Central memory CD8-positive, alpha-beta T cell (primary cell): Measurements from ENCODE around the gene HOXB7.
A peak's percentile ranks its signal among the peaks of the same experiment; 100 is the strongest.

Source experiments
- ATAC-seq: fragments of 150-1000 bp; cut with Tn5 transposase; replicated peaks from 2 replicates; pipeline ENCODE4 v1.10.0; 2022; ENCODE audit warnings: mild to moderate bottlenecking, moderate FRiP score, moderate number of reproducible peaks; ENCODE audit not compliant: poor library complexity, severe bottlenecking; ENCODE audit errors: extremely low read depth
- DNase-seq, 2 donors: peaks; one replicate each; pipeline ENCODE4 v3.0.0; 2021; ENCODE audit warnings: low spot score in 2 of 2
- H3K27ac Mint-ChIP-seq: one replicate; pipeline ENCODE4 v1.8.0; 2022; ENCODE audit warnings: low read depth, mild to moderate bottlenecking, moderate library complexity, mixed read lengths
- H3K27me3 Mint-ChIP-seq: one replicate; pipeline ENCODE4 v1.8.0; 2022; ENCODE audit warnings: mixed read lengths
- H3K36me3 Mint-ChIP-seq: one replicate; pipeline ENCODE4 v1.8.0; 2022; ENCODE audit warnings: mild to moderate bottlenecking, moderate library complexity, mixed read lengths; ENCODE audit not compliant: insufficient read depth
- H3K4me1 Mint-ChIP-seq: one replicate; pipeline ENCODE4 v1.8.0; 2022; ENCODE audit warnings: mixed read lengths
- H3K4me3 Mint-ChIP-seq: one replicate; pipeline ENCODE4 v1.8.0; 2022; ENCODE audit warnings: mild to moderate bottlenecking, moderate library complexity, mixed read lengths
- H3K9me3 Mint-ChIP-seq: one replicate; pipeline ENCODE4 v1.8.0; 2022; ENCODE audit warnings: mixed read lengths

The HOXB7 gene

DNA sequence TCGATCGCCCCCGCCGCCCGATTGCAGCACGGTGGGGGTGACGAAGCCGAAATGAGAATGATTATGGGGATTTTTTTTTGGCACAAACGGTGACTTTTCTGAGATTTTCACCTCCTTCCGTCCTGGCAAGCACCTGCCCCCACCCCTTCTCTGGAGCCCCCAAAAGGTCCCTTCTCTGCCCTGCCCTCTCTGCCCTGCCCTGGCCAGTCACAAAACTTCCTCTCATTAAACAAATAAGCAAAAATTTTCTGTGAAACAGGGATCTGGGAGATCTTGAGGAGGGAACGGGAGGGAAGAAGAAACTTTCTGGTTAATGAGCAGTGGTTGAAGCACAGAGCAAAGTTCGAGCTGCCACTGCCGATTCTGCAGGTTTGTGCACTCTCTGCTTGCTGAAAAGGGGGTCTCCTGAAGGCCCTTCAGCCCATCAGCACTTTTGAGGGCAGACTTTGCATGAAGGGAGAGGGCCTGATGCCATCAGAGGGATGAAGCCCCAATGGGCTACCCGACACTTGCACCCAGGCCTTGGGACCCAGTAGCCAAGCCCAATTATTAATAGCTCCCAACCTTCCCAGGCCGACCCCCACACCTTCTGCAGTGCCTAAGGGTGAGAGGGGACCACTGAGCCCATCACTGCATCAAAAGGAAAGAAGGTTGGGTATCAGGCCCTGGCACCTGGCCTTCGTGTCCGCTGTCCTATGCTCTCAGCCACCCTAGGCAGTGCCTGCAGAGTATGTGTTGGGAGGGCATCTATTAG, 5.3 kb upstream of the HOXB7 start:
- Mint-ChIP-seq H3K27ac (peak overlapping the region; percentile 3), H3K9me3 (no peaks in the 10 kb centered on the region), H3K36me3 (peaks cover 32% of the 10 kb centered on the region), H3K4me1 (peaks cover 59% of the 10 kb centered on the region), H3K27me3 (peaks cover 100% of the 10 kb centered on the region), H3K4me3 (no peak overlapping the region)
- no peak for DNase-seq
- ATAC-seq, result no peak

DNA sequence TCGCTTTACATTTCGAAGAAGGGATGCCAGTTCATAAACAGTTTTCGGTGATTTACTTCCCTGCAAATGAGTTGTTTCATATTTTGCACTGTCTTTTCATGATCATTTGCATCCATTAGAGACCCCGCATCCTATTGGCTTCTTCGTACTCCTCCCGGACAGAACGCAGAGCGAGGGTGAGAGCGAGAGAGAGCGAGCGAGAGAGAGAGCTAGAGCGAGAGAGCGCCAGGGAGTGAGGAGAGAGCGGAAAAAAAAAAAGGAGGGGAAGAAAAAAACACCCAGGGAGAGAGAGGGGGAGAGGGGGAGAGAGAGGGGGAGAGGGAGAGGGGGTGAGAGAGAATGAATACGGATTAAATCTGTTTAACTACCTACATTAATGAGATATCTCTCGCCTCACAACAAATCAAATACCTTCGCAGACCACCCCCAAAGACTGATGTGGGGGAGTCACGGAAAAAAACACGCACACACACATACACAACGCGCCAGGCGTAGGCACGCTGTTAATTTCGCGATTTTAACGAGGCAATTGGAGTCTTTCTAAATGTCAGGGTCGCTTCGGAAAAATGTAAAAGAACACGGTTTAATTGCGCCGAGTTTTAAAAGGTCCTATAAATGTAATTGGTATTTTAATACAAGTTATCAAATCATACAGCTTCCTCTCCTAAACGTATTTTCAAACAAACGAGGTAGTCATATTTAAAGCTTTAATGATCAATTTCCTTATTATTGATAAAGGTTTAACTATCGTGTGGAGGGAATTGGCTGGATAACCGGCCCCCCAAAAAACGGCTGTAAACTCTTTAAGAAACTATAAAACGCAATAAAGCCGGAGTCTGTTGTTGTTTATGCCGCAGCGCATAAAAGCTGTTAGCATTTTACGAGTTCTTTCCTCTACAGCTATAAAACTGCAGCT, 4.5 kb upstream of the HOXB7 start, which contains the start of gene HOXB8:
Gene HOXB8, minus strand, starts transcription at position 246 of the 916 bp plus-strand sequence. CDS start 588 bp downstream, outside the sequence.
- Mint-ChIP-seq H3K36me3 (peaks cover 37% of the 10 kb centered on the region), H3K9me3 (no peaks in the 10 kb centered on the region), H3K27ac (peak within 1 kb of the TSS; percentile 52), H3K27me3 (peaks cover 94% of the 10 kb centered on the region), H3K4me1 (peaks cover 65% of the 10 kb centered on the region), H3K4me3 (peak within 1 kb of the TSS; percentile 93)
- ATAC-seq (no peak), DNase-seq (no peak)

DNA sequence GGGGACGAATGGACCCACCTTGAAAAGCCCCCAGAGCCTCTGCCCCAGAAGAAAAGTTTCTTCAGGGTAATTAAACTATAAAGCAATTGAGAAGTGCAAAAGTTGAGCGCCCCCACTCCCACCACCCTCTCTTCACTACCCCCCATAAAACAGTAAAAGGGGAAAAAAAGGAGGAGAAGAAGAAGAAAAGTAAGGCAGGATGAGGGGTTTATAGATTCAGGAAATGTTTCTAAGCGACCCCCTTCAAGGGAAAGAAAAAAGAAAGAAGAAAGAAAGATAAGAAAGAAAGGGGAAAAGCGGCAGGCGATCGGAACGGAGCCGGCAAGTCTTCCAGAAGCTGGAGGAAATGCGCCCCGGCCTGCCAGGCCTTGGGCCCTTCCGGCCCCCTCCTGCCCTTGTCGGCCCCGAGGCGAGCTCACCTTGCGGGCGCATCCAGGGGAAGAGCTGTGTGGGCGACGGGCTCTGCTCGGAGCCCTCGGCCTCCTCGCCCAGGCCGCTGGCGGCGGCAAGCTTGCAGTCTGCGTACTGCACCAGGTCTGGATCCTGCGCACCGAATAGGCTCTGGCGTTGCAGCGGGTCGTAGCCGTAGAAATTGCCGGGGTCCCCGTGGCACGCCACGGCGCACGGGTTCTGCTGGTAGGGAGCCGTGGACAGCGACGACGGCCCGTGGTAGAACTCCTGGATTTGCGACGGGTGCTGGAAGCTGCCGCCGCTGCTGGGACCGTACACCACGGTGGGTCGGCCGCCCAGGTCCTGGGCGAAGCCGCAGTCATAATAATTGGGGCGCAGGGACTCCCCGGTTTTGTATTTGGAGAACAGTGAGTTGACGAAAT, 3.3 kb upstream of the HOXB7 start:
- H3K36me3 Mint-ChIP-seq, result peaks cover 37% of the 10 kb centered on the region
- DNase-seq, result no peak
- H3K9me3 Mint-ChIP-seq, result no peaks in the 10 kb centered on the region
- H3K27me3 Mint-ChIP-seq, result peaks cover 86% of the 10 kb centered on the region
- no peak overlapping the region for H3K27ac Mint-ChIP-seq
- H3K4me1 Mint-ChIP-seq, result peaks cover 65% of the 10 kb centered on the region
- no peak for ATAC-seq
- H3K4me3 Mint-ChIP-seq, result peak overlapping the region; percentile 93

DNA sequence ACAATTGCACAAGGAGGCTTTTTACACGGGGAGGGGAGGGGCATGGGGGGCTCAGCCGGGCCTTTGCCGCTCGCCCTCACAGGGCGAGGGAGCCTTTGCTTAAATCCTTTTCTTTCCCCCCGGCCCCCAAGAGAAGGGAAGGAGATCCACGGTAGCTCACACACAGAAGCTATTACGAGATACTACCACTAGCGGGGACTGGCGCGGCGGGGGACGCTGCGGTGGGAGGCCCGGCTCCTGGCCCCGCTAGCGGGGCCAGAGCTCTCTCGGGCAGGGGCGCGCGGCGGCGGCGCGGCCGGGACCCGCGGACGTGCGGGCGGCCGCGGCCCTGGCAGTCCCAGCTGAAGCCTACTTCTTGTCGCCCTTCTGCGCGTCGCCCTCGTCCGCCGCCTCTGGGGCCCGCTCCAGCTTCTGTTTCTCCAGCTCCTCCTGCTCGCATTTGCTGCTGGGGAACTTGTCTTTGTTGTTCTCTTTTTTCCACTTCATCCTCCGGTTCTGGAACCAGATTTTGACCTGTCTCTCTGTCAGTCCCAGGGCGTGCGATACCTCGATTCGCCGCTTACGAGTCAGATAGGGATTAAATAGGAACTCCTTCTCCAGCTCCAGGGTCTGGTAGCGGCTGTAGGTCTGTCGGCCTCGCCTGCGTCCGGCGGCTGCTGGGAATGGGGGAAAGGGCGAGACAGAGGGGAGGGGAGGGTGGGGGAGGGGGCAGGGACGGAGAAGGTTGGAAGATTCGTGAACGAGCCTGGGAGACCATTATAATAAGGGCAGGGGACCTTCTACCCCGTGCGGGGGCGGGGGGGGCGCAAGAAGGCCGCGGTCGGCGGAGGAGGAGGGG, 2.3 kb upstream of the HOXB7 start:
- DNase-seq (no peak), ATAC-seq (peak; percentile 66)
- no peak overlapping the region for H3K27ac Mint-ChIP-seq
- peaks cover 57% of the 10 kb centered on the region for H3K4me1 Mint-ChIP-seq
- peaks cover 34% of the 10 kb centered on the region for H3K36me3 Mint-ChIP-seq
- H3K4me3 Mint-ChIP-seq, result peak overlapping the region; percentile 93
- H3K9me3 Mint-ChIP-seq, result no peaks in the 10 kb centered on the region
- H3K27me3 Mint-ChIP-seq, result peaks cover 84% of the 10 kb centered on the region

DNA sequence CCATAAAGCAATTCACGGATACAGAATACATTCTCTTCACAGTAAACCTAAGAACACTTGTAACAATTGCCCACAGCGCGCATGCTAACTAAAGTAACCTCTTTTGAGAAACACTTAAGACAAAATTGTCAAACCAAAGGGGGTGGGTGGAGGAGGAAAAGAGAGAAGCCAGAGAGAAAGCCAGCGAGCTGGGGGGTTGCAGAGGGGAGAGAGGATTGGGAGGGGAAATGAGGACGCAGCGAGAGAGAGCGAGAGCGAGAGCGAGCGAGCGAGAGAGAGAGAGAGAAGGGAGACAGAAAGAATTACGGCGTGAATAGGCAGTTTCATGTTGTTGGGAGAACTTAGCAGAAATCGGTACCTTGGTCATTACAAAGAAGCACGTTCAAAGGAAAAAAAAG, 1.6 kb upstream of the HOXB7 start:
- ATAC-seq (no peak), DNase-seq (no peak)
- peaks cover 33% of the 10 kb centered on the region for H3K36me3 Mint-ChIP-seq
- H3K27ac Mint-ChIP-seq, result no peak overlapping the region
- peaks cover 84% of the 10 kb centered on the region for H3K27me3 Mint-ChIP-seq
- no peaks in the 10 kb centered on the region for H3K9me3 Mint-ChIP-seq
- H3K4me3 Mint-ChIP-seq, result peak overlapping the region; percentile 93
- peaks cover 55% of the 10 kb centered on the region for H3K4me1 Mint-ChIP-seq

DNA sequence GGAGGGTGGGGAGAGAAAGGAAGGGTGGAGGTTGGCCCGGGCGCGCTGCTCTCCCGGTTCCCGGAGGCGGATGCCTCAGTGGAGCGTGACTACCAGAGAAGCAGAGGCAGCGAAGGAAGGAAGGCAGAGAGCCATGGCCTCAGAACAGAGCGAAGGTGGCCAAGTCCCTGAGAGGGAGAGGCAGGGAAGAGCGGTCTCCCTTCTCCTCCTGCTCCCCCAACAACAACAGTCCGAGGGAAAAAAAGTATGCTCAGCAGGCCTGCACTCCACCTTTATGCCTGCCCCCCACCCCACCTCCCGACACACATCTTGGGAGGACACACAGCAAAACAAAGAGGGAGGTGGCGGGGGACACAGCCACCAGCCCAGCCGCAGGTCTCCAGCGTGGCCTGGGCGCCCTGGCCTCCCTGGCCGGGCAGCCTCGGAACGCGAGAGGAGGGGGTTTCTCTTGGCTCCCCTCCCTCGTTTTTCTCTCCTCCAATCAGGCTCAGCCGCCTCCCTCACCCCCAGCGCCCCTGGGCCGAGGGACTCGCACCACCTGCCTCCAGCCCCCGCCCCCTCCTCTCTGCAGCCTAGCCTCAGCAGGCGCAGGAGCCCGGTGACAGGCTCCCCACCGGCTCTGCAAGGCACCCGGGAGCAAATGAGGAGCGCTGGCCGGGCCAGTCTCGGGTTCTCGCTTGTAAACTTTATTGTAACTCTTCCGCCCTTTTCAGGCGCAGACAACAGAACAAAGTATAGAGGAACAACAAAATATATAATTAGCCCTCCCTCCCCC, 1.1 kb upstream of the HOXB7 start:
- no peak for DNase-seq
- Mint-ChIP-seq H3K27ac (peak overlapping the region; percentile 42), H3K4me1 (peaks cover 49% of the 10 kb centered on the region), H3K27me3 (peaks cover 84% of the 10 kb centered on the region), H3K36me3 (peaks cover 29% of the 10 kb centered on the region), H3K9me3 (no peaks in the 10 kb centered on the region), H3K4me3 (peak overlapping the region; percentile 93)
- ATAC-seq, result no peak

DNA sequence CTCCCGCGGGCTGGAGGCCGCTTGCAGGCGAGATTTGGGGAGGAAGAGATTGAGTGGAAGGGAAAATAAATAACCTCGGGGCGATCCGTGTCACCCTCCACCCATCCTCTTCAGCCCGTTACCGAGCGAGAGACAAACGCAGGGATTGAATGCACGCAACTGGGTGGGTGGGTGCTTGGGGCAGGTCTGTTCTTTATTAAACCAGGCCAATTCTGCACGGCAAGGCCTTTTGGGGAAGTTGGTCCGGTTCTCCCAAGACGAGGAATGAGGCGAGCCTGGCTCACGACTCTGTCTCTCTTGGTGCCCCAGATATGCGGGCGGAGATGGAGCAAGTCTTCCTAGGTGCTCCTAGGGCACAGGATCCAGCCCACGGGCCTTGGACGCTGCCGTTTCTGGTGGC, 396 bp upstream of the HOXB7 start:
- peak overlapping the region; percentile 93 for H3K4me3 Mint-ChIP-seq
- H3K36me3 Mint-ChIP-seq, result peaks cover 25% of the 10 kb centered on the region
- H3K27ac Mint-ChIP-seq, result peak overlapping the region; percentile 42
- no peaks in the 10 kb centered on the region for H3K9me3 Mint-ChIP-seq
- no peak for DNase-seq
- H3K27me3 Mint-ChIP-seq, result peaks cover 84% of the 10 kb centered on the region
- peaks cover 46% of the 10 kb centered on the region for H3K4me1 Mint-ChIP-seq
- no peak for ATAC-seq

DNA sequence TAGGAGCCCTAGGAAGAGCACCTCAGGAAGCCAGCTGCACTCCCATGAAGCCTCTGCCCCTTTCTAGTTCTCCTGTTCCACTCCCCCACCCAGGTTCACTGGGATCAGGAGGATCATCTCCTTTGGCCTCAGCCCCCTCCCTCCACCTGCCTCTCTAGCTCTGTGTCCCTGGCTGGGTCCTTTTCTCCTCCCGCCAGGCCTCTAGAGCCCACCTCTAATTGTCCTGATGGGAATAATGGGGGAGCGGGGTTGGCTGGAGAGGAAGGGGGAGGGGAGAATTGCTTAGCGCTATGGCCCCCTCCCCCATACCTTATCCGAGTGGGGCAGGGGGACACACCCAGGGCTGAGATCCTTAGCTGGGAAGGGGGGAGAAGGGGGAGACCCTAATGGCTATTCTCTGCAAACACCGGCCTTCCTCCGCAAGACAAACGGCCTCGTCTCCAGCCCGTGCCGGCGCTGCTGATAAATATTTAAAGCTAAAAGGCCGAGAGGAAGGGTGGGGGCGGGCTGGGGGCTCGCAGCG, 997 bp downstream of the HOXB7 start:
- Mint-ChIP-seq H3K4me3 (peak overlapping the region; percentile 93), H3K27me3 (peaks cover 84% of the 10 kb centered on the region), H3K27ac (no peak overlapping the region), H3K36me3 (peaks cover 14% of the 10 kb centered on the region), H3K9me3 (no peaks in the 10 kb centered on the region), H3K4me1 (peaks cover 43% of the 10 kb centered on the region)
- DNase-seq (no peak), ATAC-seq (no peak)

DNA sequence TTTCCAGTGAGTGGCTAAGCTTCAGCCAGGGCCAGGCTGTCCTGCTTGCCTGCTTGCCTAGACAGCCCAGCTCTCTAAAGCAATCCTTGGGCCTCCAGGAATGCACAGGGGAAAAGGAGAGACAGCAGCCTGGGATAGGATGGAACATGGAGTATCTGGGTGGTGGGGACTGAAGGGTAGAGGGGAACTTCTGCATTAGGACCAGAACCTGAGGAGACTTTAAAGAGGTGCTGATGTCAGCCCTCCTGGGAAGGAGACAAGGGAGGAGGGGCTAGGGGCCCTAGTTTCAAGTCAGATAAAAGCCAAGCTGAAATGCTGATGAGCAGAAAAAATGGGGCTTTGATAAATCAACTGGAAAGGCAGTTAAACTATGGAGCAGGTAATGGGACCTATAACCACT, 1.8 kb downstream of the HOXB7 start:
- H3K9me3 Mint-ChIP-seq, result no peaks in the 10 kb centered on the region
- ATAC-seq (no peak), DNase-seq (no peak)
- H3K4me1 Mint-ChIP-seq, result peaks cover 36% of the 10 kb centered on the region
- peaks cover 84% of the 10 kb centered on the region for H3K27me3 Mint-ChIP-seq
- H3K36me3 Mint-ChIP-seq, result peaks cover 12% of the 10 kb centered on the region
- H3K27ac Mint-ChIP-seq, result no peak overlapping the region
- H3K4me3 Mint-ChIP-seq, result peak overlapping the region; percentile 93

DNA sequence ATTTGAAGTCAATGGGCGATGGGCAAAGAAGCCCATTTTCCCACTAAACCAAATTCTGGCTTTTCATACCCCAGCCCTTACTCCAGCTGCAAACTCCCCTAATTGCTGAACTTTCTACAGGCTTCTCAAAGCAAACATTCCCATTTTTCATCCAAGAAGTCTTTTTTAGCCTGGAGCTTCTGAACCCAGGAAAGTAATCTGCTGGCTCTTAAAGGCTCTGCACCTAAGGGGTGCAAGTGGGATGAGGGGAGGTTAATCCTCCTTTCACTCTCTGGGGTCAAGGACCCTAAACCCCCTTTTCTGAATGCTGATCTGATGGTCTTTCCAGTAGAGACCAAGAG, 2.4 kb downstream of the HOXB7 start:
- DNase-seq (no peak), ATAC-seq (no peak)
- Mint-ChIP-seq H3K36me3 (peaks cover 7% of the 10 kb centered on the region), H3K4me3 (peak overlapping the region; percentile 93), H3K27ac (no peak overlapping the region), H3K4me1 (peaks cover 31% of the 10 kb centered on the region), H3K9me3 (no peaks in the 10 kb centered on the region), H3K27me3 (peaks cover 84% of the 10 kb centered on the region)
